GM23248 (cell line): ENCODE data around the gene RAB31. TPM values are rescaled to one million over a fixed set of nuclear protein-coding genes. Genes with fewer than 3 reads are reported as not detected.
A peak's percentile ranks its signal among the peaks of the same experiment; 100 is the strongest.
"Not testable (repeated sequence)": the region's sequence is repeated elsewhere in the genome, so short reads cannot be mapped to it uniquely, and the experiment has no call there.

ENCODE experiments used
- DNase-seq: peaks from one replicate; pipeline ENCODE4 v3.0.0-alpha.2; 2015
- H2AFZ ChIP-seq: fragments of 200-600 bp; sonication (generic); 2 replicates; pipeline ENCODE4 v1.6.1; 2016; ENCODE audit warnings: antibody characterized with exemption
- H3F3A ChIP-seq: fragments of 200-600 bp; sonication (generic); 2 replicates; pipeline ENCODE4 v1.6.1; 2016; ENCODE audit warnings: mild to moderate bottlenecking, antibody characterized with exemption, mixed run types; ENCODE audit not compliant: insufficient read depth
- H3K27ac ChIP-seq: fragments of 200-600 bp; sonication (generic); 2 replicates; pipeline ENCODE4 v1.5.1; 2016; ENCODE audit warnings: mild to moderate bottlenecking
- H3K27me3 ChIP-seq: fragments of 200-600 bp; sonication (generic); replicated peaks from 2 replicates; pipeline ENCODE4 v1.6.1; 2016; ENCODE audit warnings: mild to moderate bottlenecking; ENCODE audit not compliant: insufficient read depth
- H3K36me3 ChIP-seq: fragments of 200-600 bp; sonication (generic); 2 replicates; pipeline ENCODE4 v1.6.1; 2016; ENCODE audit warnings: low read depth, mild to moderate bottlenecking
- H3K4me1 ChIP-seq: fragments of 200-600 bp; sonication (generic); 2 replicates; pipeline ENCODE4 v1.6.1; 2016; ENCODE audit warnings: mild to moderate bottlenecking; ENCODE audit not compliant: insufficient read depth
- H3K4me2 ChIP-seq: fragments of 200-600 bp; sonication (generic); one replicate; pipeline ENCODE4 v1.6.1; 2016; ENCODE audit warnings: mild to moderate bottlenecking; ENCODE audit not compliant: unreplicated experiment
- H3K4me3 ChIP-seq: fragments of 200-600 bp; sonication (generic); 2 replicates; pipeline ENCODE4 v1.5.1; 2016; ENCODE audit warnings: mild to moderate bottlenecking
- H3K79me2 ChIP-seq: fragments of 200-600 bp; sonication (generic); 2 replicates; pipeline ENCODE4 v1.6.1; 2016; ENCODE audit warnings: mild to moderate bottlenecking; ENCODE audit not compliant: insufficient read depth
- H3K9ac ChIP-seq: fragments of 200-600 bp; sonication (generic); 2 replicates; pipeline ENCODE4 v1.6.1; 2016; ENCODE audit warnings: mild to moderate bottlenecking
- H3K9me2 ChIP-seq: fragments of 200-600 bp; sonication (generic); 2 replicates; pipeline ENCODE4 v1.6.1; 2016; ENCODE audit warnings: mixed run types, mild to moderate bottlenecking, moderate library complexity; ENCODE audit not compliant: insufficient read depth
- H3K9me3 ChIP-seq: fragments of 200-600 bp; sonication (generic); one replicate; pipeline ENCODE4 v1.6.1; 2017; ENCODE audit warnings: low read depth
- H4K20me1 ChIP-seq: fragments of 200-600 bp; sonication (generic); 2 replicates; pipeline ENCODE4 v1.6.0; 2016; ENCODE audit not compliant: insufficient read depth
- EZH2 ChIP-seq: fragments of 200-600 bp; sonication (generic); IDR thresholded peaks from 2 replicates; pipeline ENCODE4 v1.6.1; 2018; ENCODE audit warnings: antibody characterized with exemption, mild to moderate bottlenecking; ENCODE audit not compliant: insufficient read depth, poor library complexity, severe bottlenecking
- EZH2phosphoT487 ChIP-seq: fragments of 200-600 bp; sonication (generic); IDR thresholded peaks from 2 replicates; pipeline ENCODE4 v1.6.1; 2018; ENCODE audit warnings: antibody characterized with exemption, moderate library complexity, mild to moderate bottlenecking, low read depth; ENCODE audit not compliant: insufficient read depth
- WGBS, 2 experiments: methylation state at CpG; one replicate each; pipeline ENCODE4 v1.1.6; 2015 to 2017; ENCODE audit warnings: low lambda C conversion rate in 2 of 2, low coverage in 1 of 2; ENCODE audit errors: missing lambda C conversion rate in 2 of 2; 5-methylcytosine and 5-hydroxymethylcytosine counted together
- in situ Hi-C: fragments of 300-500 bp; cut with MboI; formaldehyde crosslinking; loops from 2 replicates; pipeline ENCODE4 v1.15.0; 2020
- polyA plus RNA-seq: library from polyadenylated mRNA; unstranded; fragments of >200 nt; fragmentation: Nextera tagmentation; extraction: Ambion mirVana; gene quantifications from 2 replicates; pipeline ENCODE4 v1.2.1, GENCODE V29; 2016
- total RNA-seq: library from RNA; depleted of rRNA; stranded (reverse); fragments of >200 nt; shearing (Covaris generic); gene quantifications from 2 replicates; pipeline ENCODE4 v1.2.3, GENCODE V29; 2014

The RAB31 gene
- total and polyA plus RNA-seq, 2 experiments from 2014 or later, result 49.2 to 144 TPM

DNA sequence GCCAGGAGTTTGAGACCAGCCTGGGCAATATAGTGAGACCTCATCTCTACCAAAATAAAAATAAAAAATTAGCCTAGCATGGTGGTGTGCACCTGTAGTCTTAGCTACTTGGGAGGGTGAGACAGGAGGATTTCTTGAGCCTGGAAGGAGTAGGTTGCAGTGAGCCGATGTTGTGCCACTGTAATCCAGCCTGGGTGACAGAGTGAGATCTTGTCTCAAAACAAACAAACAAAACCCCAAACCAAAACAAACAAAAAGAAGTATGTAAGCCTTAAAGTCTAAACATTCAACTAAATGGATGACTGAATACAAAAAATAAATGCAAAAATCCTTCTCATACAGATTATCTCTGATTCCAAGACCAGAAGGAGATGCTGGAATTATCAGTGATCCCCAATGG, 58.6 kb downstream of the RAB31 start:
- Histone ChIP-seq H3K9ac (no peak overlapping the region), H3K27ac (no peak overlapping the region), H3K27me3 (no peaks in the 10 kb centered on the region), H3K9me3 (no peaks in the 10 kb centered on the region), H3K4me3 (no peak overlapping the region), H3K4me1 (peaks cover 6% of the 10 kb centered on the region; the same call in 1 of the 2 replicates), H2AFZ (no peak overlapping the region), H3K4me2 (no peak overlapping the region), H4K20me1 (no peaks in the 10 kb centered on the region), H3K79me2 (peaks cover 77% of the 10 kb centered on the region), H3F3A (peaks cover 9% of the 10 kb centered on the region; the same call in 1 of the 2 replicates), H3K9me2 (no peaks in the 10 kb centered on the region), H3K36me3 (no peaks in the 10 kb centered on the region)
- no peak for TF ChIP-seq EZH2phosphoT487
- no peak for TF ChIP-seq EZH2
- in situ Hi-C loops, result no loop called here
- DNase-seq, result no peak
- WGBS, 2 experiments, result 95 to 100% methylated on average over 1 of the region's 1 CpG

DNA sequence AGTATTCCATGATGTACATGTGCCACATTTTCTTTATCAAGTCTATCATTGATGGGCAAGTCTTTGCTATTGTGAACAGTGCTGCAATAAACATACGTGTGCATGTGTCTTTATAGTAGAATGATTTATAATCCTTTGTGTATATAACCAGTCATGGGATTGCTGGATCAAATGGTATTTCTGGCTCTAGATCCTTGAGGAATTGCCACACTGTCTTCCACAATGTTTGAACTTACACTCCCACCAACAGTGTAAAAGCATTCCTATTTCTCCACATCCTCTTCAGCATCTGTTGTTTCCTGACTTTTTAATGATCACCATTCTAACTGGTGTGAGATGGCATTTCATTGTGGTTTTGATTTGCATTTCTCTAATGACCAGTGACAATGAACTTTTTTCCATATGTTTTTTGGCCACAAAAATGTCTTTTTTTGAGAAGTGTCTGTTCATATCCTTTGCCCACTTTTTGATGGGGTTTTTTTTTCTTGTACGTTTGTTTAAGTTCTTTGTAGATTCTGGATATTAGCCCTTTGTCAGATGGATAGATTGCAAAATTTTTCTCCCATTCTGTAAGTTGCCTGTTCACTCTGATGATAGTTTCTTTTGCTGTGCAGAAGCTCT, 60.1 kb downstream of the RAB31 start:
- H3K79me2 ChIP-seq, result peaks cover 77% of the 10 kb centered on the region

DNA sequence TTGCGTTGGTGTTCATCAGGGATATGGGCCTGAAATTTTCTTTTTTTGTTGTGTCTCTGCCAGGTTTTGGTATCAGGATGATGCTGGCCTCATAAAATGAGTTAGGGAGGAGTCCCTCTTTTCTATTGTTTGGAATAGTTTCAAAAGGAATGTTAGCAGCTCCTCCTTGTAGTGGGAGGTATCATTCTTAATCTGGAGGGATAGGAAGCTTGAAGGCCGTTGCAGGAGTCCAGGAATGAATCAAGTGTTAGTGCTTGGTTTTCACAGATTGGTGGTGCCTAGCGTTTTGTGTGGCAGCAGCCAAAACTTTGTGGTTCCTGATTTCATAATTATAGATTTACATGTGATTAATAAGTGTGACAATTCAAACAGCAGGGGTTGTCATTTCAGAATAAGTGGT, 62.0 kb downstream of the RAB31 start:
- H3K4me1 ChIP-seq, H3K4me3 ChIP-seq, H3K9ac ChIP-seq, H3K9me2 ChIP-seq, H3K36me3 ChIP-seq, H3K27me3 ChIP-seq, H3K9me3 ChIP-seq, H3K27ac ChIP-seq, H4K20me1 ChIP-seq, DNase-seq, H3K4me2 ChIP-seq, H3F3A ChIP-seq, in situ Hi-C loops, H2AFZ ChIP-seq: not testable (repeated sequence)
- peaks cover 81% of the 10 kb centered on the region for H3K79me2 ChIP-seq
- WGBS, 2 experiments, result 36 to 37% methylated on average over 3 of the region's 3 CpGs

More for the DNA sequence above, 60.1 kb downstream of the RAB31 start:
- H4K20me1 ChIP-seq, H3K9ac ChIP-seq, H3F3A ChIP-seq, DNase-seq, H3K9me3 ChIP-seq, H3K27me3 ChIP-seq, H3K4me1 ChIP-seq, H3K36me3 ChIP-seq, H3K9me2 ChIP-seq, H3K4me3 ChIP-seq, H3K4me2 ChIP-seq, in situ Hi-C loops, H3K27ac ChIP-seq, H2AFZ ChIP-seq: not testable (repeated sequence)
- 77 to 84% methylated on average over 2 of the region's 2 CpGs for WGBS, 2 experiments

DNA sequence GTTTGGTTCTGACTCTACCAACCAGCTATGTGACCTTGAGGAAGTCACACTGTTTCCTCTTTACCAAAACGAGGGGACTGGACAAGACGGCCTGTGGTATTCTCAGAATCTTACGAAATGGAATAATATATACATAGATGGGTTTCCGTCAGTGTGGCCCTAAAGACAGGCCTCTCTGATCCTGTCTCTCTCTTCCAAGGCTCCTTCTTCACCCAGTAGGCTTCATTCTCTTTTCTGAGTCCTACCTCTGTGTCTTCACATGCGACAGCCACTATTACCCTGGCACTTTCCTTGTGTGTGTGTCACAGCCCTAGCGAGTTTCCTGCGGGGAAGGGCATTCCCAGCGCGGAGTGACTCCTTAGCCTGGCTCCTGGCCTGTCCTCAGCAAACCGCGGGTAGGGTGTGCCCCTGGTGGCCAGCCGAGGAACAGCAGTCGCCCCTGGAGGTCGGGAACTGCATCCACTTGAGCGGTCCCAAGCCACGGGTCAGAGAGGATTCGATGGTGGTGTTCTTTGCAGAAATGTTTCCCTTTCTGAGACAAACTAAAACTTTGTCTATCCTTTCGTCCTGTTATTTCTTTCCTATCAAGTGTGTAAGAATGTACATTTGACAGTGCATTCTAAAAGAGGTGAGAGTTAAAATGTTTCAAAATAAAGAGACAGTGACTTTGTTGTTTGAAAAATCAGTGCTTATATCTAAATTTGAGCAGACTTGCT, 63.3 kb downstream of the RAB31 start:
- no peak overlapping the region for H3K9ac ChIP-seq
- H3K27ac ChIP-seq, result no peak overlapping the region
- no peaks in the 10 kb centered on the region for H4K20me1 ChIP-seq
- in situ Hi-C loops, result no loop called here
- no peaks in the 10 kb centered on the region for H3K9me3 ChIP-seq
- H3K4me1 ChIP-seq, result peaks cover 6% of the 10 kb centered on the region; the same call in 1 of the 2 replicates
- 25 to 29% methylated on average over 18 of the region's 18 CpGs for WGBS, 2 experiments
- no peaks in the 10 kb centered on the region for H3K36me3 ChIP-seq
- H2AFZ ChIP-seq, result no peak overlapping the region
- peaks cover 81% of the 10 kb centered on the region for H3K79me2 ChIP-seq
- no peak overlapping the region for H3K4me2 ChIP-seq
- H3K4me3 ChIP-seq, result no peak overlapping the region
- H3K9me2 ChIP-seq, result no peaks in the 10 kb centered on the region
- H3F3A ChIP-seq, result peaks cover 9% of the 10 kb centered on the region; the same call in 1 of the 2 replicates
- no peaks in the 10 kb centered on the region for H3K27me3 ChIP-seq
- TF ChIP-seq EZH2, result no peak
- TF ChIP-seq EZH2phosphoT487, result no peak
- DNase-seq, result peak; percentile 88
